Cerebellar cortex (tissue), 1 donor: ENCODE data around the gene ITPRID2.

Experiments used
- DNase-seq: peaks from one replicate; pipeline ENCODE4 v3.0.0-alpha.2; 2015; ENCODE audit warnings: low spot score

The ITPRID2 gene

GRCh38 chr2:181891258-181891965, at the start of gene ITPRID2:
Gene ITPRID2 (plus strand): TSS chr2:181891730. CDS start chr2:181892067, 337 bp downstream.
- DNase-seq, result peak; percentile 44

- no peak for DNase-seq
Measured at GRCh38 chr2:181844551-181845290, 46.8 kb upstream of the ITPRID2 start.

GRCh38 chr2:181846399-181847197, 44.9 kb upstream of the ITPRID2 start:
- no peak for DNase-seq

- no peak for DNase-seq
Measured at GRCh38 chr2:181847198-181847556, 44.4 kb upstream of the ITPRID2 start.

GRCh38 chr2:181847702-181848101, 43.8 kb upstream of the ITPRID2 start:
- DNase-seq, result no peak

GRCh38 chr2:181848261-181848886, 43.2 kb upstream of the ITPRID2 start:
- DNase-seq, result no peak

GRCh38 chr2:181849601-181850000, 41.9 kb upstream of the ITPRID2 start:
- DNase-seq, result no peak

- DNase-seq, result no peak
Measured at GRCh38 chr2:181850936-181851560, 40.5 kb upstream of the ITPRID2 start.

- no peak for DNase-seq
Measured at GRCh38 chr2:181851726-181852125, 39.8 kb upstream of the ITPRID2 start.

- DNase-seq, result no peak
Measured at GRCh38 chr2:181853696-181854095, 37.8 kb upstream of the ITPRID2 start.

- no peak for DNase-seq
Measured at GRCh38 chr2:181857483-181857882, 34.0 kb upstream of the ITPRID2 start.

GRCh38 chr2:181858600-181858999, 32.9 kb upstream of the ITPRID2 start:
- no peak for DNase-seq

- no peak for DNase-seq
Measured at GRCh38 chr2:181859123-181859522, 32.4 kb upstream of the ITPRID2 start.

GRCh38 chr2:181859803-181860202, 31.7 kb upstream of the ITPRID2 start:
- DNase-seq, result no peak

GRCh38 chr2:181861379-181861778, 30.2 kb upstream of the ITPRID2 start:
- no peak for DNase-seq

GRCh38 chr2:181862583-181863281, 28.8 kb upstream of the ITPRID2 start:
- DNase-seq, result no peak

- DNase-seq, result no peak
Measured at GRCh38 chr2:181872178-181872577, 19.4 kb upstream of the ITPRID2 start.

GRCh38 chr2:181876614-181877063, 14.9 kb upstream of the ITPRID2 start:
- DNase-seq, result no peak

- DNase-seq, result no peak
Measured at GRCh38 chr2:181877181-181877664, 14.3 kb upstream of the ITPRID2 start.

- DNase-seq, result no peak
Measured at GRCh38 chr2:181878448-181878847, 13.1 kb upstream of the ITPRID2 start.

- DNase-seq, result no peak
Measured at GRCh38 chr2:181879295-181879694, 12.2 kb upstream of the ITPRID2 start.
